Measurements from ENCODE around the gene LAMA2. TPM values are rescaled to one million over a fixed set of nuclear protein-coding genes. Genes with fewer than 3 reads are reported as not detected.
A peak's percentile ranks its signal among the peaks of the same experiment; 100 is the strongest.

The LAMA2 gene
- total RNA-seq, 4 donors from 2014 or later: 61.5 to 154 (median 103) TPM

- no peak for DNase-seq
- no peak for TF ChIP-seq POLR2A (IDR thresholded peaks at IDR 0.05)
- TF ChIP-seq CTCF (IDR thresholded peaks at IDR 0.05): peak; percentile 44 to 61 (median 54)
- no peak overlapping the region for H3K4me3 ChIP-seq
- H3K4me1 ChIP-seq: no peaks in the 10 kb centered on the region
- intact Hi-C loops (cut with DNase I; ENCODE audit: low total_unique reads): no loop called here
- H3K9me3 ChIP-seq: no peaks in the 10 kb centered on the region
- no peaks in the 10 kb centered on the region for H3K36me3 ChIP-seq
- no peaks in the 10 kb centered on the region for H3K27me3 ChIP-seq
- peak overlapping the region in 1 of 2 donors; percentile 23 for H3K27ac ChIP-seq
Measured at GRCh38 chr6:129498950-129499842, 616.3 kb downstream of the LAMA2 start.

DNA sequence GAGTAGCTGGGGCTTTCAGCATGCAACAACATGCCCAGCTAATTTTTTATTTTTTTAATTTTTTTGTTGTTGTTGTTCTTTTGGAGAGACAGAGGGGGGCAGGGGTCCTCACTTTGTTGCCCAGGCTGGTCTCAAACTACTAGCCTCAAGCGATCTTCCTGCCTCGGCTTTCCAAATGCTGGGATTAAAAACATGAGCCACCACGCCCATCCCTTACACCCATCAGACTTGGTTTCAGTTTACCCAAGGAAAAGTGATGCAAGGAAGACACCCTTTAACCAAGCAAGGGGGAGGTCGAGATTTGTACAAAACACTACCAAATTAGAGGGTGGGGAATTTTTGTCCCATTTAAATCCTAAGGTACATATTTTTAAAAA lies 616.9 kb downstream of the LAMA2 start:
- H3K36me3 ChIP-seq: no peaks in the 10 kb centered on the region
- H3K9me3 ChIP-seq: no peaks in the 10 kb centered on the region
- no peaks in the 10 kb centered on the region for H3K27me3 ChIP-seq
- no peaks in the 10 kb centered on the region for H3K4me1 ChIP-seq
- no peak overlapping the region for H3K27ac ChIP-seq
- intact Hi-C loops (cut with DNase I; ENCODE audit: low total_unique reads): no loop called here
- no peak overlapping the region for H3K4me3 ChIP-seq
- no peak for TF ChIP-seq POLR2A (IDR thresholded peaks at IDR 0.05)
- no peak for TF ChIP-seq CTCF (IDR thresholded peaks at IDR 0.05)
- no peak for DNase-seq

DNA sequence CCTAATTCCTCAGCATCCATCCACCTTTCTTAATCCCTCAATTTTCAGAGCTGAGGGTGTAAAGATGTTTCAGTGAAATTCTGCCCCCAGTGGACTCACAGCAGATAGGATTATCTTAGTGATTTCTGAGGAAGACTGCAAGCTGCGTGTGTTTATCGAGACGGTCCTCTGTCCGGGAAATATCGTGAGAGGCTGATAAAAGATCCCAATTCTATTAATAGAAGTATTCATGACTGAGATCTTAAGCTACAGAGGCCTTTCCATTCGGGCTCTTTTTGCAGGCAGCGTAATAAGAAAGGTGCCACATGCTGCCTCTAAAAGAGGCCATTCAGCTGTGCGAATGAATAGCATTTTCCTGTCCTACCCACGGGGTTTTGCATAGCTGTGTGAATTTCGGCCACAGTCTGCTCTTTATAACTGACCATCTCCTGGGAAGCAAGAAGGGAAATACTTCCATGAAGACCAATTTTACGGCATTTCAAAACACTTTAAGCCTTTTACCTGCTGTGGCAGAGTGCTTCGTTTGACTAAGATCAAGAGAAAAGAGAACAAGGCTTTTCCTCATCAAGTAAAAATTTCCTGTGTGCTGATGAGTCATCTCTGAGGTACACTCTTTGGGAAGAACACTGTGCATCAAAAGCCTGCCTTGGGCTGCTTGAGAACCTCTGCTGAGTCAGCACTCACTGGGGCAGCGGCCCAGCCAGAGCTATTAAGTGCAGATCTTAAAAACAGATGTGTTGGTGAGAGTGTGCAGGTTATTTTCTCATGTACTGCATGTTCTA lies 618.2 kb downstream of the LAMA2 start:
- Histone ChIP-seq H3K27me3 (no peaks in the 10 kb centered on the region), H3K36me3 (no peaks in the 10 kb centered on the region), H3K9me3 (no peaks in the 10 kb centered on the region), H3K27ac (peak overlapping the region; percentile 51 to 65), H3K4me3 (no peak overlapping the region), H3K4me1 (no peaks in the 10 kb centered on the region)
- intact Hi-C loops (cut with DNase I; ENCODE audit: low total_unique reads): no loop called here
- DNase-seq: peak; percentile 65 to 71
- TF ChIP-seq POLR2A (IDR thresholded peaks at IDR 0.05) (no peak), CTCF (IDR thresholded peaks at IDR 0.05) (no peak)

DNA sequence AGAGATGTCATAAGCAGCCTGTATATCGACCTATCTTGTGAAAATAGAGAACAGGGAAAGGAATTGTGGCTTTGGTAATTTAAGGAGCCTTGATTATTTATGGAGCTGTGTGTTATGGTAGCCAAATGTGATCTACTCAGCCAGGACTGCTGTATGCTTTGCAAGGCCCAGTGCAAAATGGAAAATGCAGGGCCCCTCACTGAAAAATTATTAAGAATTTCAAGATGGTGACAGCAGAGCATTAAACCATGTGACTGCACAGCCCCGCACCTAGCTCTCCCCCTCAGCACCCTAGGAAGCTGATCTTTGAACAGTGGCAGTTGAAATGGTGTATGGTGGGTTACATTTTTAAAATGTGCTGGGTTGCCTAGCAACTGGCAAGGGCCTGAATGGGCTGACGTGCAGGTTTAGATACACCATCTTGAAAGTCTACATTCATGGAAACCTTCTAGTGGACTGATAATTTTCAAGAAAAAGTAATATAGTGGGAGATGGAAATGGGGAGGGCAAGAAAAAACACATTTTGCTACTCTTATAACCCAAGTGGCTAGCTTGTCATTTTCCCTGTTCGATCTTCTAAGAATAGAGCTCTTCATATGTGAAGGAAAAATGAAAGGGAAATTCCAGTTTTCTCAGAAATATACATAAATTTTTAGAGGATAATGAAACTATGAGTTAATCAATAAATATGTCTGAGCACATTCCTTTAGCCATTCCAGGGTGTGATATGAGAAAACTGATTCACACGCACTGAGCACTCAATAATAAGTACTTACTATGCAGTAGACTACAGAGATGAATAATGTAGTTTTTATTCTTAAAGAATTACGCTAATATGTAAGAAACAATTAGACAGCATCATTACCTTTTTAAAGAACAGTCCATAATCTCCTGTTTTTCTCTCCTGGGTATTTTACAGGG lies 619.1 kb downstream of the LAMA2 start:
- Histone ChIP-seq H3K9me3 (no peaks in the 10 kb centered on the region), H3K4me3 (no peak overlapping the region), H3K27ac (peak overlapping the region in 1 of 2 donors; percentile 65), H3K4me1 (no peaks in the 10 kb centered on the region), H3K36me3 (no peaks in the 10 kb centered on the region), H3K27me3 (no peaks in the 10 kb centered on the region)
- DNase-seq: no peak
- no peak for TF ChIP-seq CTCF (IDR thresholded peaks at IDR 0.05)
- TF ChIP-seq POLR2A (IDR thresholded peaks at IDR 0.05): no peak
- intact Hi-C loops (cut with DNase I; ENCODE audit: low total_unique reads): no loop called here

Data from uterus (tissue), 4 donors.